IMR-90 (cell line): ENCODE data around the gene PCDH11Y.
"Not testable (repeated sequence)": the region's sequence is repeated elsewhere in the genome, so short reads cannot be mapped to it uniquely, and the experiment has no call there.

Source experiments
- CTCF ChIP-seq: conservative IDR thresholded peaks from 2 replicates; pipeline ENCODE4 v1.5.1; 2012; ENCODE audit warnings: mild to moderate bottlenecking, low read depth, low read length, improper control_type of control experiment
- MAZ ChIP-seq: IDR thresholded peaks from 2 replicates; pipeline ENCODE4 v1.6.1; 2012; ENCODE audit warnings: low read depth, mild to moderate bottlenecking, low read length, improper control_type of control experiment, moderate library complexity, borderline replicate concordance
- NFE2L2 ChIP-seq: fragments of 150-350 bp; IDR thresholded peaks from 2 replicates; pipeline ENCODE4 v1.6.1; 2016; ENCODE audit warnings: low read depth, mild to moderate bottlenecking, low read length

- TF ChIP-seq CTCF, NFE2L2, MAZ: not testable (repeated sequence)
Measured at GRCh38 chrY:4967894-4968293, 32.2 kb upstream of the PCDH11Y start.
